GM23338 (cell line): ENCODE data around the gene ZIC5. TPM values are rescaled to one million over a fixed set of nuclear protein-coding genes. Genes with fewer than 3 reads are reported as not detected.

Source experiments
- ATAC-seq: fragments of 200-7000 bp; cut with Tn5 transposase; 3 replicates; pipeline ENCODE4 v1.9.1; 2020
- DNase-seq: peaks from one replicate; pipeline ENCODE4 v3.0.0-alpha.2; 2015; ENCODE audit warnings: low spot score
- H2AFZ ChIP-seq: fragments of 200-600 bp; sonication (generic); 2 replicates; pipeline ENCODE4 v1.8.0; 2016; ENCODE audit warnings: antibody characterized with exemption, mild to moderate bottlenecking, moderate library complexity
- H3F3A ChIP-seq: fragments of 200-600 bp; sonication (generic); replicated peaks from 2 replicates; pipeline ENCODE4 v1.8.0; 2017; ENCODE audit warnings: antibody characterized with exemption, mixed run types, low read depth
- H3K27ac ChIP-seq: fragments of 200-600 bp; sonication (generic); 2 replicates; pipeline ENCODE4 v1.6.1; 2016; ENCODE audit warnings: low read depth
- H3K27me3 ChIP-seq: fragments of 200-600 bp; sonication (generic); 2 replicates; pipeline ENCODE4 v1.8.0; 2016; ENCODE audit warnings: mild to moderate bottlenecking, mixed run types, moderate library complexity; ENCODE audit not compliant: insufficient read depth
- H3K36me3 ChIP-seq: fragments of 200-600 bp; sonication (generic); 2 replicates; pipeline ENCODE4 v1.8.0; 2016; ENCODE audit warnings: mild to moderate bottlenecking; ENCODE audit not compliant: insufficient read depth
- H3K4me1 ChIP-seq: fragments of 200-600 bp; sonication (generic); 2 replicates; pipeline ENCODE4 v1.8.0; 2016; ENCODE audit warnings: mild to moderate bottlenecking, moderate library complexity; ENCODE audit not compliant: insufficient read depth
- H3K4me2 ChIP-seq: fragments of 200-600 bp; sonication (generic); 2 replicates; pipeline ENCODE4 v1.7.1; 2017; ENCODE audit warnings: mixed run types
- H3K4me3 ChIP-seq: fragments of 200-600 bp; sonication (generic); 2 replicates; pipeline ENCODE4 v1.6.1; 2016; ENCODE audit warnings: mixed run types
- H3K79me2 ChIP-seq: fragments of 200-600 bp; sonication (generic); replicated peaks from 2 replicates; pipeline ENCODE4 v1.8.0; 2017; ENCODE audit warnings: mild to moderate bottlenecking; ENCODE audit not compliant: insufficient read depth
- H3K9me2 ChIP-seq: fragments of 200-600 bp; sonication (generic); 2 replicates; pipeline ENCODE4 v1.8.0; 2017; ENCODE audit not compliant: insufficient read depth
- H4K20me1 ChIP-seq: fragments of 200-600 bp; sonication (generic); replicated peaks from 2 replicates; pipeline ENCODE4 v1.8.0; 2017; ENCODE audit warnings: mild to moderate bottlenecking; ENCODE audit not compliant: insufficient read depth
- H3K27ac Mint-ChIP-seq: 2 replicates; pipeline ENCODE4 v1.8.0; 2020; ENCODE audit warnings: inconsistent platforms, mild to moderate bottlenecking, moderate library complexity, mixed read lengths
- H3K27me3 Mint-ChIP-seq: 3 replicates; pipeline ENCODE4 v1.8.0; 2022; ENCODE audit warnings: low read depth, mild to moderate bottlenecking, moderate library complexity, mixed read lengths, inconsistent platforms; ENCODE audit not compliant: insufficient read depth, poor library complexity
- H3K36me3 Mint-ChIP-seq: 3 replicates; pipeline ENCODE4 v1.8.0; 2021; ENCODE audit warnings: low read depth, mild to moderate bottlenecking, inconsistent platforms, moderate library complexity, mixed read lengths
- H3K4me1 Mint-ChIP-seq: 3 replicates; pipeline ENCODE4 v1.8.0; 2020; ENCODE audit warnings: mild to moderate bottlenecking, inconsistent platforms, mixed read lengths
- H3K4me3 Mint-ChIP-seq: 3 replicates; pipeline ENCODE4 v1.8.0; 2021; ENCODE audit warnings: moderate library complexity, mild to moderate bottlenecking, inconsistent platforms, mixed read lengths
- H3K9me3 Mint-ChIP-seq: 3 replicates; pipeline ENCODE4 v1.8.0; 2020; ENCODE audit warnings: moderate library complexity, mild to moderate bottlenecking, inconsistent platforms, mixed read lengths
- CREB1 ChIP-seq: fragments of 250-450 bp; sonication (Bioruptor Pico); IDR thresholded peaks from 2 replicates; pipeline ENCODE4 v1.5.0; 2020; ENCODE audit warnings: low read depth, mild to moderate bottlenecking, moderate library complexity
- CTCF ChIP-seq, 2 experiments: fragments of 200-600 bp in 1 of 2; sonication (generic) in 1 of 2; conservative IDR thresholded peaks; 2 replicates each; pipeline versions ENCODE4 v1.5.1 to v1.6.1; 2016 to 2017; ENCODE audit warnings: antibody characterized with exemption in 2 of 2, low read depth in 2 of 2, mild to moderate bottlenecking in 2 of 2, moderate library complexity in 1 of 2
- EZH2 ChIP-seq: fragments of 200-600 bp; sonication (generic); IDR thresholded peaks from one replicate; pipeline ENCODE4 v1.8.0; 2017; ENCODE audit warnings: antibody characterized with exemption, mild to moderate bottlenecking, low read depth; ENCODE audit not compliant: unreplicated experiment
- EZH2phosphoT487 ChIP-seq: fragments of 200-600 bp; sonication (generic); IDR thresholded peaks from one replicate; pipeline ENCODE4 v1.8.1; 2018; ENCODE audit warnings: antibody characterized with exemption; ENCODE audit not compliant: unreplicated experiment
- JUNB ChIP-seq: IDR thresholded peaks from one replicate; pipeline ENCODE4 v1.6.1; 2016; ENCODE audit warnings: antibody characterized with exemption; ENCODE audit not compliant: unreplicated experiment
- NANOG ChIP-seq: IDR thresholded peaks from 2 replicates; pipeline ENCODE4 v1.6.1; 2016; ENCODE audit warnings: antibody characterized with exemption, borderline replicate concordance
- POLR2AphosphoS5 ChIP-seq: IDR thresholded peaks from 2 replicates; pipeline ENCODE4 v1.6.1; 2016; ENCODE audit warnings: antibody characterized with exemption, low read depth
- ZNF114 ChIP-seq: fragments of 250-450 bp; sonication (Bioruptor Pico); IDR thresholded peaks from 2 replicates; pipeline ENCODE4 v1.5.0; 2020; ENCODE audit warnings: mild to moderate bottlenecking, moderate library complexity
- ZNF331 ChIP-seq: fragments of 250-450 bp; sonication (Bioruptor Pico); IDR thresholded peaks from 2 replicates; pipeline ENCODE4 v1.5.0; 2020; ENCODE audit warnings: low read depth, mild to moderate bottlenecking, moderate library complexity
- ZNF462 ChIP-seq: fragments of 250-450 bp; sonication (Bioruptor Pico); IDR thresholded peaks from 2 replicates; pipeline ENCODE4 v1.5.0; 2020; ENCODE audit warnings: mild to moderate bottlenecking, moderate library complexity
- polyA plus RNA-seq: library from polyadenylated mRNA; unstranded; fragments of >200 nt; fragmentation: Nextera tagmentation; extraction: Ambion mirVana; gene quantifications from 2 replicates; pipeline ENCODE4 v1.2.1, GENCODE V29; 2016
- total RNA-seq: library from RNA; depleted of rRNA; stranded (reverse); fragments of >200 nt; shearing (Covaris generic); gene quantifications from 2 replicates; pipeline ENCODE4 v1.2.3, GENCODE V29; 2014
- TF ChIP-seq, protein P1 (sequence below): IDR thresholded peaks from one replicate; pipeline ENCODE4 v1.6.1; 2018; ENCODE audit warnings: antibody characterized with exemption; ENCODE audit not compliant: unreplicated experiment

ZIC5 gene
- total and polyA plus RNA-seq, 2 experiments from 2014 or later, result 14.1 to 28.0 TPM

DNA sequence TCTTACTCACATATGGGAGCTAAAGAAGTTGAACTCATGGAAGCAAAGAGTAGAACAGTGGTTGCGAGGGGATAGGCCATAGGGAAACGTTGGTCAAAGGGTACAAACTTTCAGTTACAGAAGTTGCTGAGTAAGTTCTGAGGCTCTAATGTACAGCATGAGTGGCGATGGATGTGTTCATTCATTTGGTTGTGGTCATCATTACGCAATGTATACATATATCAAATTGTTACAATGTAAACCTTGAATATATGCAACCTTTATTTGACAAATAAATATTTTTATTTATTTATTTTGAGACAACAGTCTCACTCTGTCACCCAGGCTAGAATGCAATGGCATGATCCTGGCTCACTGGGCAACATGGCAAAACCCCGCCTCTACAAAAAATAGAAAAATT is 38.7 kb downstream of the ZIC5 start:
- no peak overlapping the region for H3K4me3 Mint-ChIP-seq
- H3K9me3 Mint-ChIP-seq, result no peaks in the 10 kb centered on the region
- peaks cover 4% of the 10 kb centered on the region for H3K27me3 Mint-ChIP-seq
- H3K27me3 ChIP-seq, result no peaks in the 10 kb centered on the region
- H3K4me2 ChIP-seq, result no peak overlapping the region
- H3K9me2 ChIP-seq, result no peaks in the 10 kb centered on the region
- DNase-seq (no peak), ATAC-seq (no peak)
- no peaks in the 10 kb centered on the region for H3K79me2 ChIP-seq
- no peak overlapping the region for H2AFZ ChIP-seq
- H3F3A ChIP-seq, result peaks cover 15% of the 10 kb centered on the region; the same call in 1 of the 2 replicates
- H3K36me3 ChIP-seq, result no peaks in the 10 kb centered on the region
- H3K27ac Mint-ChIP-seq, result no peak overlapping the region
- H4K20me1 ChIP-seq, result no peaks in the 10 kb centered on the region
- H3K36me3 Mint-ChIP-seq, result no peaks in the 10 kb centered on the region
- TF ChIP-seq ZNF114 (CRISPR knock-in tag) (no peak), ZNF462 (CRISPR knock-in tag) (no peak), EZH2 (no peak), CTCF (conservative IDR thresholded peaks at IDR 0.05; ENCODE audit: low read depth in 2 of 2) (no peak), POLR2AphosphoS5 (no peak), CREB1 (no peak), NANOG (no peak), ZNF331 (CRISPR knock-in tag) (no peak), EZH2phosphoT487 (no peak), JUNB (no peak)
- TF ChIP-seq, protein P1, sequence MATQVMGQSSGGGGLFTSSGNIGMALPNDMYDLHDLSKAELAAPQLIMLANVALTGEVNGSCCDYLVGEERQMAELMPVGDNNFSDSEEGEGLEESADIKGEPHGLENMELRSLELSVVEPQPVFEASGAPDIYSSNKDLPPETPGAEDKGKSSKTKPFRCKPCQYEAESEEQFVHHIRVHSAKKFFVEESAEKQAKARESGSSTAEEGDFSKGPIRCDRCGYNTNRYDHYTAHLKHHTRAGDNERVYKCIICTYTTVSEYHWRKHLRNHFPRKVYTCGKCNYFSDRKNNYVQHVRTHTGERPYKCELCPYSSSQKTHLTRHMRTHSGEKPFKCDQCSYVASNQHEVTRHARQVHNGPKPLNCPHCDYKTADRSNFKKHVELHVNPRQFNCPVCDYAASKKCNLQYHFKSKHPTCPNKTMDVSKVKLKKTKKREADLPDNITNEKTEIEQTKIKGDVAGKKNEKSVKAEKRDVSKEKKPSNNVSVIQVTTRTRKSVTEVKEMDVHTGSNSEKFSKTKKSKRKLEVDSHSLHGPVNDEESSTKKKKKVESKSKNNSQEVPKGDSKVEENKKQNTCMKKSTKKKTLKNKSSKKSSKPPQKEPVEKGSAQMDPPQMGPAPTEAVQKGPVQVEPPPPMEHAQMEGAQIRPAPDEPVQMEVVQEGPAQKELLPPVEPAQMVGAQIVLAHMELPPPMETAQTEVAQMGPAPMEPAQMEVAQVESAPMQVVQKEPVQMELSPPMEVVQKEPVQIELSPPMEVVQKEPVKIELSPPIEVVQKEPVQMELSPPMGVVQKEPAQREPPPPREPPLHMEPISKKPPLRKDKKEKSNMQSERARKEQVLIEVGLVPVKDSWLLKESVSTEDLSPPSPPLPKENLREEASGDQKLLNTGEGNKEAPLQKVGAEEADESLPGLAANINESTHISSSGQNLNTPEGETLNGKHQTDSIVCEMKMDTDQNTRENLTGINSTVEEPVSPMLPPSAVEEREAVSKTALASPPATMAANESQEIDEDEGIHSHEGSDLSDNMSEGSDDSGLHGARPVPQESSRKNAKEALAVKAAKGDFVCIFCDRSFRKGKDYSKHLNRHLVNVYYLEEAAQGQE, result no peak
- H3K27ac ChIP-seq, result no peak overlapping the region
- peaks cover 10% of the 10 kb centered on the region for H3K4me1 Mint-ChIP-seq
- H3K4me1 ChIP-seq, result peaks cover 11% of the 10 kb centered on the region
- no peak overlapping the region for H3K4me3 ChIP-seq
